GM21786 (cell line): ENCODE results near the gene FAM149A.

Source experiments
- ATAC-seq: cut with Tn5 transposase; IDR thresholded peaks from one replicate; pipeline ENCODE4 v1.9.1; 2021; ENCODE audit not compliant: unreplicated experiment

The FAM149A gene

DNA sequence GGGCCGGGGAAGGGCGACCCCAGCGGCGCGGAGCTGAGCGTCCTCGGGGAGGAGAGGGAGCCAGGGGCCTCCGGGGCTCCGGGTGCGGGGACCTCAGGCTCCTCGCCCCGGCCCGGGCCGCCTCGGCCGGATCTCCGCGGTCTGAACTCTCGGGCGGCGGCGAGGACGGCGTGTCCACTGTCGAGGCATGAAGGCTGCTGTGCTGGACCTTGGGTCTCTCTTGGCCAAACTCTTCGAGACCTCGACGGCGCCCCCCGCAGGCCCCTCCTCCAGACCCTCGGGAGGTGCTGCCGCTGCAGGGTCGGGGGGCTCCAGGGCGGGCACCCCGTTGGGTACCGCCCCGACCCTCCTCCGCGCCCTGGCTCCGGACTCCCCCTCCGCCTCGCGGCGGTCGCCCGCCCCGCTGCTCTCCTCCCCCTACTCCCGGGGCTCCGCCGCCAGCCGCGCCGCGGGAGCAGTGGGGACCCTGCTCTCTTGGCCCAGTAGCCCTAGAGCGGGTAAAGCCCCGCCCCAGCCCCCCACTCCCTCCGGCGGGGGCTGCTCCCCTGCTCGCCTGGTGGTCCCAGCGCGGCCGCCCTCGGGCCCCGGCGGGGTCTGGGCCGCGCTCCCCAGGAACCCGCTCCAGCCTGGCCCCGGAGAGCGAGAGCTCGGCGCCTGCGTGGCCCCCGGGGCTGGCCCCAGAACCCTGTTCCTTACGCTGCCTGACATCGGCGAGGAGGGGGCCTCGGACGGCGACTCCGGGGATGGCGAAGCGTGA lies 564 bp downstream of the FAM149A start:
- peak; percentile 31 for ATAC-seq

DNA sequence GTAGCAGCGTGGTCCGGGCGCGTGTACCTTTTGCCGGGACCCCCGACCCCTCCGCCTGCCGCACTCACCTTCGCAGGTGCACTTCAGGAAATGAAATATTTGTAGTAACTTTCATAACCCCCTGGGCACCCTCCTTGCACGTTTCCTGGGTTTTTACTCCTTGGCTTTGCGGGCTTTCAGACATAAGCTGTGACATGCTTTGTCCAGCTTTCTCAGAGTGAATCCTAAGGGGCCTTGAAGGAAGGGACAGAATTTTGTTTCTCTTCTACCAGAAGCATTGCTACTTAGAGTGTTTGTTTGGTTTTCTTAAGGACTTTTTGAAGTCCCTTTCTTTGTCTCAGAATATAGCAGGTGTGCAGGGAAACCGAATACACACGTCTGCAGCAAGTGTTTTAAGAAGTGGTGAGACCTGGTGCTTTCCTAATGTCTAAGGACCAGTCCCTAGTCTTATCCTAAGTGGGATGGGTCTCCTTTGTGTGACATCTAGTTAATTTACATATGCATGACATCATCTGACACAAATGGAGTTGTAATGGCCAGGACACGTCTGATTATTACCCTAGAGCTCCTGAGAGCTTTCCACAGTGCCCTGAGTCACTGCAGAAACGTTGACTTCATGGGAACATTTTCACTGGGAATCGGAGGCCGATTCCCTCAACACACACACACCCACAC lies 1.3 kb downstream of the FAM149A start:
- peak; percentile 30 for ATAC-seq

DNA sequence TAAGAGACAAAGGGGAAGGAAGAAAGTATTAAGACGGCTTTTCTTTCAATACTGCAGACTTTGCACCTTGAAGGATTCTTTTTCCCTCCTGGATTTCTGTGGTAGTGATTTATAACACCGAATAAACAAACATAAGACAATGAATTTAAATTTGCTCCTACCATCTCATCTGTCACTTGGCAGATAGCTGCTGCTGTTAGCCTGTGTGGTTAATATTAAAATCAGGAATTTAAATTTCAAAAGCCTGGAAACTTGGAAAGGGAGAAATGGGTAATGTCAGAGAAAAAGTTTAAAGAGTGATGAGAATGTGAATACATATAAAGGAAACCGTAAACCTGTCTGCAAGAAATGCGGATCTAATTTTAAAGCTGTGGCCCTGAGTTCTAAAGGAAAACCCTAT lies 3.4 kb downstream of the FAM149A start:
- no peak for ATAC-seq

DNA sequence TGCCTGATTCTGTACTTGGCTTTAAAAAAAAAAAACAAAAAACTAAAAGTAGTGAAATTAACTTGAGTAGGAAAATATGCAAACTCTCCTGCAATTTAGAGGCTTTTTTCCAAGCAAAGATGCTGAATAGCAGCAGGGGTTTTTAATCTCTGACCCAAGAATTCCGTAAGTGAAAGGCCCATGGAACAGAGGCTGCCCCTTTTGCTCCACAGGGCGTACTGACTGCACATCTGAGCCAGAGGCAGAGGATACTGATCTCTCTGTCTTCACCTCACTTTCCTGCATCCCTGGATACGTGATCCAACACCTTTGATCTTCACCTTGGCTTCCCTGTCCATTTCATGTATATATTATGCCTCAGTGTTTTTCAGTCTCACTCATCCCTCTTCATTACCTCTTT lies 3.9 kb downstream of the FAM149A start:
- ATAC-seq, result no peak

DNA sequence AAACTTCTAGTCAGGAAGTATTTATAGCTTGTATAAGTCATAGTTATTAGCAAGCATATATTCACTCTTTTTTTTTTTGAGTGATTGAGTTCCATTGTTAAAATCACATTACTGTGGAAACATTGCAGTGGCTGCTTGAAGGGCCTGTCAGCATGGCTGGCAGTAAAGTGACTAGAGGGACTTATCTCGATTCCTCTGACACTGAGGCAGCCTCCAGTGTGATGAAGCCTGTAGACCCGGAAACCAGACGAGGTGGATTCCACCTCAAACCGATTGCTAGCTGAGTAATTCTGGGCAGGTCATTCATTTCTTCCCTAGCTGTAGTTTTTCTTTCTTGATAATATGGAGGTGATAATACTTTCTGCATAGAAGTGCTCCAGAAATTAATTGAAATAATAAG lies 4.7 kb downstream of the FAM149A start:
- no peak for ATAC-seq

DNA sequence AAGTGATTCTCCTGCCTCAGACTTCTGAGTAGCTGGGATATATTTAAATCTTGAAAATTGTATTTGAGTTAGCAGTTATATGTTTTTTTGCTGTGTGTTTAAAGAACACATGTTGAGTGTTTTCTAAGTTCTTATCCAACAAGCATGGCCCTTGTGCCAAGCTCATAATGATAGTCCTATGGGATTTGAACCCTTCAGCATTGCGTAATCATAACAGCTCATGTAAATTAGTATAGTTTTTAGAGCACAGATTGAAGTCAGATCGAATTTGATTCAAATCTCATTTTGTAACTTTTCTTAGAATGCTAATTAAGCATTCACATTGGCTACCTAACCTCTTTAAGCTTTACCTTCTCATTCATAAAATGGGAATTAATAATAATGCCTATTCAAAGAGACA lies 12.2 kb downstream of the FAM149A start:
- no peak for ATAC-seq

DNA sequence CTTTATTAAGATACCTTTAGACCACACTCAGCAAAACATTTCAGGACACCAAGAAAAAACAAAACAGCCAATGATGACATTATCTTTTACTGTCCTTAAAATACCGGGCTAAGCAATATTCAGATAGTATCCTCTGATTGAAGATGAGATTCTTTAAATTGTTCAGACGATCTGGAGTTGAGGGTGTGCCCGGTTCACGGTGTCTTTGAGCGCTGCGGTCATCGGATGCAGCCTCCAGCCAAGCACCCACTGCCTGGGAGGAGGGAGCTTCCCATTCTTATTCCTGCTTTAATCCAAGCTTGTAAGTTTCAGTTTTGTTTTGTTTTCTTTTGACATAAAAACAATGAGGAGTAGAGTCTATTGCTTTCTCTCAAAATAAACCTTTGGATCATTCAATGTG lies 14.1 kb downstream of the FAM149A start:
- ATAC-seq, result no peak

DNA sequence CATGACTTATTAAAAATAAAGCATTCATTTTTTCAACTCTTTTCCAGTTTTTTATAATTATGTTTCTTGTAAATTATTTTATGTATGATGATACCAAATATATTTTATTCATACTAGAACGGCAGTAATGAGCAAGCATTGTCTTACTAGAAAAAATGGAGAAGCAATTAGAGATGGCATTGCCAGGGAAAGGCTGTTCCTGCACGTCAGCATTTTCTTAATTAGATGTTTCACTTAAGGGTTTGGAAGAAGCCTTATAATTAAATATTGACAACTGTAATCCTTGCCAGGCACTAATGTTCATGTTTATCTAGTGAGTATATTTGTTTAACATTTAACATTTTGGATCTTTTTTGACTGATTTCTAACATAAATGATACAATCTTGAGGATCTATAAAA lies 16.6 kb downstream of the FAM149A start:
- ATAC-seq, result no peak

DNA sequence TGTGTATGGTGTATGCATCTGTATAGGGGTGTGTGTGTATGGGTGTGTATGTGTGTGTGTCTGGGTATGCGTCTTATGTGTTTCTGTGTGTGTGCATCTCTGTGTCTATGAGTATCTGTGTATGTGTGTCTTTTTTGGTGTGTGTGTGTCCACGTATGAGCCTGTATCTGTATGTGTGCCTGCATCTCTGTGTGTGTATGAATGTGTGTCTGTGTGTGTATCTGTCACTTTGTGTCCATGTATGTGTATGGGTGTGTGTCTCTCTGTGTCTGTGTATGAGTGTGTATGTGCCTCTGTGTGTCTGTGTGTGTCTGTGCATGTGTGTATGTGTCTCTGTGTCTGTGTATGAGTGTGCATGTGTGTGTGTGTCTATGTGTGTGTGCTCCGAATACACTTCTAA lies 24.3 kb downstream of the FAM149A start:
- ATAC-seq, result no peak

DNA sequence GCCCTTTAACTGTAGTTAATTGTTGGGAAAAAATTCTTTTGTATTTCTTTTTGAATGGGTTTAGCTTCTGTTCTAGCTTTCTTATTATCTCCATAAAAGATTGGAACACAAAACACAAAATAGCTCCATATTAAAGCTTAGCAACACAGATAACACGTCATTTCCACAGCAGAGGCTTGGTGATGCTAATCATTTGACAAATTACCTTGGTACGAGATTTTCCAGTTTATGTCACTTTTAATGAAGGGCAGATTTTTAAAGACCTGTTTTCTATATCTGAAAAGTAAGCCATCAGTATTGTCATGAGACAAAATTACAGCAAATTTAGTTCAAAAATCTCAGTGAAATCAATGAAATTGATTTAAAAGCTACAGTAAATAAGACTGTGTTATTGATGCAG lies 27.4 kb downstream of the FAM149A start:
- ATAC-seq, result no peak

DNA sequence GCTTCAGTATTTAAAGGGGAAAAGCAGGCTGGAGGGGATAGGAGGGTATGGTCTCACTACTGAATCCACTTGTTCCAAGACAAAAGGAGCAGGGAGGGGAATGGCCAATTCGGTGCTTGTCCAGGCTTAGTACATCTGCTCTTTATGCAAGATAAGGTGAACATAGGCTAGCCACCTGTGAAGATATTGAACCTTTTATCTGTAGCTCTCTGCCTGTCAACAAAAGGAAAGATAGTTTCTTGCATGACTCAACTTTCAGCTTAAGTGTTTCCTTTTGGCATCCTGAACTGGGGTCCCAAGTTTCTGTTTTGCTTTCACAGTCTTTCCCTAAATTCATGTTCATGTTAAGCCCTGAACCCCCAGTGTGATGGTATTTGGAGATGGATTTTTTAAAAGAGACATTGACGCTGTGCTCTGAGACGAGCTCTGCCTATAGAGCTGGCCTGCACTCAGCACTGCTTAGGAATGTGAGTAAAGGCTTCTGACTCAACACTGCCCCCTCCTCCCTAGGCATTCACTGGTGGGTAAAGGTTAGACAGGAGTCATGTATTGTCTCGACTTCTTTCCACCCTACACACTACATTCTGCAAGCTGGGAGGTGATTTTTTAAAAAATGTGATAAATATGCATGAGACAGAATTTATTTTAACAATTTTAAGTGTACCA lies 28.2 kb downstream of the FAM149A start:
- no peak for ATAC-seq

DNA sequence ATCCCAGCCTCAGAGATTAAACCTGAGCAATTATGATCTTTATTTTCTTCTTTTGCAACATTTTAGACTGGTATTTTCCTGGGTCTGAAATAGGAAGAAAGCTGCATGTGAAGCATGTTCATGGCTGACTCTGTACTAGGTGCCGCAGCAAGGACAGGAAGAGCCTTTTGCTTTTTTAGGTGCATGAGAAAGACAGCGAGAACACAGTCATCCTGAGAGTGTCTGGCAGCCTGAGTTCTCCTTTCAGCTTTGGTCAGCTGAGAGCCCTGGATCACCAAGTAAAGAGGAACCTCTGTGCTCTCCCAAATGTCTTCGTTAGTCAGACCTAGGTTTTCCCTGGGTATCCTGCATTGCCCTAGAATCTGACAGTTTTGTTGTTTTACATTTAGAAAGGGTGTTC lies 29.8 kb downstream of the FAM149A start:
- peak; percentile 99 for ATAC-seq

DNA sequence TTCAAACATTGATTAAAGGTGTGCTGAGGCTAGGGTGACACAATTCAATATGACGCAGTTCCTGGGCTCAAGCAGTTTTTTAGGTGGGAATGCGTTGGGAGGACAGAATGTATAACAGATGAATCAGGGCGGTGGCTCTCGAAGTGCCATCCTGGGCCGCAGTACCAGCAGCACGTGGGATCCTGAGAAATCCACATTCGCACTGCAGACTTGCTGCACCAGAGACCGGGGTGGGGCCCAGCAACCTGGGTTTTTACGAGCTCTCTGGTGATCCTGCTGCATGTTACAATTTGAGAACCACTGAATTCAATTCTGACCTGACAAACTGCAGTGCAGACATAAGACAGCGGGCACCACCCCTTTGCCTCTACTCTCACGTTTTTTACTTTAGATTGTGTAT lies 30.4 kb downstream of the FAM149A start:
- ATAC-seq, result no peak

DNA sequence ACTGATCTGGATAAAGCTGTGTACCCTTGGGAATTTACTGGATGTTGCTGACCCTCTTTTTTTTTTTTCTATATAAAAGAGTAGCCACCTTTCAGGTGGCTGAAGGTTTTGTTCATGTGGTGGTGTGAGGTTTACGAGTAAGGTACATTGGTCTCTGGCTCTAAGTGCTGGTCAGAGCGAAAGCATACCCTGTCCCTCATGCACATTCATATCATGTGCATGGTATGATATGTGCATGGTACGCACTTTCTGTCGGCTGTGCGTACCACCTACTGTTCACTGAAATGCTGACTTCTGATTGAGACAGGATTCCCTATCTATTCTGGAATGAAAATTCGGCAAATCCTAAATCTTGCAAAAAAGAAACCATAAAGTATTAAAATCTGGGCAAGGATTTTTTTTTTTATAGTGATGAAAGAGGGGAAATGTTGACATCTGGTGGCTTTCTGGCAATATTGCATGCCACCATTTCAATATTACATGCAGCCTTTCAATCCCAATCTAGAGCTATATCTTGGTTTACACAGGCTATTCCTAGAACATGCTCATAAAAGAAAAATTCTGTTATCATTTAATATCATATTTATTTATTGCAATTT lies 32.8 kb downstream of the FAM149A start:
- ATAC-seq, result peak; percentile 29

DNA sequence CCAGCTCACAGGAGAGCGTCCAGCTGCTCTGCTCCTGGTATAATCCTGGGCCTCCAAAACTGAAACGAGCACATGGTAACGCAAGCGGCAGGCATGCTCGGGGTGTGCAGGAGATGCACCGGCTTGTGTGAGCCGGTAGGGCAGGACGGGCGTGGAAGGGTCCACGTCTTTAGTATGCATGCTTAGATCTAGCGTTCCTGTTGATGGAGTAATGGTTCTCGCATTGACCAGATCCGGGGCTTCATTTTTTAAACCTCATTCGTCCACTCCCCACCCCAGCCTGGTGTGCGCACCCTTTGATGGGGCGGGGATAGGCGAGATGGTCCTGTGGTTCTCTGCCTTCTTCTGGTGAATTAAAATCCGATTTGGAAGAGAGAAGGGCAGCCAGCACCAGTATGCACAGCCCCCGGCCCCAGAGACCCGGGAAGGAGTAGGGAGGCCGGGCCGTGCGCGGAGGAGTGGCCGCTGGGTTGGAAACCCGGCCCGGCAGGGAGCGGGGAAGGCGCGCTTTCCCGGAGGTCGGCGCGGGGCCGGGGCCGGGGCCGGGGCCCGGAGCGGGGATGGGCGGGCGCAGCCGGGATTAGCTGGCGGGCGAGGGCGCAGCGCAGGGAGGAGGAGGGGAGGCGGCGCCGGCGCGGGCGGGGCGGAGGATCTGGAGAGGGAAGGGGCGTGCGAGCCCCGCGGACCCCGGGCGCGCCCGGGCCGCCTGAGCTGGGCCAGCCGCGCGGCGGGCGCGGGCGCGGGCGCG lies 39.9 kb downstream of the FAM149A start:
- ATAC-seq, result peak; percentile 33

DNA sequence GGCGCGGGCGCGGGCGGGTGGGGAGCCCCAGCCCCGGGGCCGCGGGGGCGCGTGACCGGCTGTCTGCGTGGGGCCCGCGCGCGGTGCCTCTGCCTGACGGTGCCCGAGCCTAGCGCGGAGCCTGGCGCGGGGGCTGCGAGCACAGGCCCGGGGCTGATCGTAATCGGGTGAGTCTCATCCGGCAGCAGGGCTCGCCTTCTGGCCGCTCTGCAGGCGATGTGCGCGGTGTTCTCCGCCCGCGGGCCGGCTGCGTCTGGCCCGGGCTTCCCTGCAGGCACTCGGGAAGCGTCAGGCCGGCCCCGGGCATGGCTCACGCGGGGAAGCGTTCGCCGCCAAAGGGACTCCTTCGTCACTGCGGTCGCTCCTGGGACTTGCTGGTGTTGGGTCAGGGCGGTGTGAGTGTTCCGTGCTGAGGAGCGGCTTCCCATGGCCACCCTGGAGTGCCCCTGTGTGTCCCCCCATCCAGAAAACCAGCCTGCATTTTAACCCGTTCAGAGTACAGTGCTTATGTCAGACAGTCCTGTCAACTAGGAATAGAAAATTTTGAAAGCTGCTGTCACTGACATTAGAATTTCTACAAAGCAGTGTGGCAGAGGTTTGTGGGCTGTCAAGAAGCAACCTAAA lies 40.6 kb downstream of the FAM149A start:
- peak; percentile 32 for ATAC-seq

DNA sequence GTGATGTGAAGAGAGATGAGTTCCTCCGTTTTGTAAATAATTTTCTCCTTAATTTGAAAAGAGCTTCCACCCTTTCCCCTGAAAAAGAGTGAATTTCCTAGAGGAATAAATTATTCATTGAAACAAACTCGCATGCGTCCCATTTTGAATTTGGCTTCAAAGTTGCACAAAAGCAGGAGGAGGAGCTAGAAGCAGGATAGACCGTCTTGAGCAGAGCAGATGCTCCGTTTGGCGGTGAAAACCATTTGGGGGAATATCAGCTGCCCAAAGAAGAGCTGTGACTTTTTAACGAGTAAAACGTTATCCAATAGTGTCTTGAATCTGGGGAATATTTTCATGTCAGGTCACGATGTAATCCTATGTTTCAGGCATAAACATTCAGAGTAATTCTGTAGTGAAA lies 42.0 kb downstream of the FAM149A start:
- no peak for ATAC-seq

DNA sequence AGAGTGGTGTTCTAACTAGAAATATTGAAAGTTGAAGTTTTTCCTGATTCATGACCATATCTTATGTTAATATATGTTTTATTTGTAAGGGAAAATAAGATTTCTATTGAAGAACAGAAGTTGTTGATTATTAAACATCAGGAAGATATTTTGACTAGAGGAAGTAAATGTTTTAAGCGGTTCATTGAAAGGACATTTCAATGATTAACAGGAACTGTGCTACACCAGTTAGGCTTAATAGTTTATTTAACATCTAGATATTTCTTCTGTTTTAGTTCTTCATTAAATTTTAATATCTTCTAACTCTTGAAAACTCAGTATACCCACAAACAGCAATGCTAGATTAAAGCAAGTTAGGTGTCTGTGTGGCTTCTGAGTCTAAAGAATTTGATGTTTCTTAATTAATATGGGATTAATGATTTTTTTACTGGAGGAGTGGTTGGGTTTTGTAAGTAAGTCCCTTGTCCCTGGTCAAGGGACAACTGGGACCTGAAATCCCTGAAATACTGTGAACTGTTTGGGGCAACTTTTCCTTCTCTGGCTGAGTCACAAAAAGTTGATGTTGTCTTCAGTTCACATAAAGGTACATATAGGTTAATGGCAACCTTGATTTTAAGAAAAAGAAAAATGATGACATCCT lies 44.0 kb downstream of the FAM149A start:
- ATAC-seq, result no peak

DNA sequence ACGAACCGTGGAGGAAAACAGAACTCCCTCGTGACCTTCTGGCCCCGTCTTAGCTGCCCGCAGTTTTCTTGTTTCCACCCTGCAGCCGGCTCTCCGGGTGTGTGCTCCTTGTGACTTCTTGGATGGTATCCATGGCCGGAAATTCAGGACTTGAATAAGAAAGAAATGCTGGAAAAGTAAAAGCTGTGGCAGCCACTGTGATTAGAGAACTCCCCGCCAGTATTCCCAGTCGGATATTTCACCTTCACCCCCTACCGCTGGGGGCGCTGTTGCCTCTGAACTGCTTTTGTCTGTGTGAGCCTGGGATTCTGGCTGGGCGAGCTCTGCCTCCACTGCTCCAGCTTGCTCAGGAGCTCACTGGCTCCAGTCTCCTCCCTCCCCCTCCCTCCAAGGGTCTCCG lies 45.4 kb downstream of the FAM149A start:
- ATAC-seq, result no peak

DNA sequence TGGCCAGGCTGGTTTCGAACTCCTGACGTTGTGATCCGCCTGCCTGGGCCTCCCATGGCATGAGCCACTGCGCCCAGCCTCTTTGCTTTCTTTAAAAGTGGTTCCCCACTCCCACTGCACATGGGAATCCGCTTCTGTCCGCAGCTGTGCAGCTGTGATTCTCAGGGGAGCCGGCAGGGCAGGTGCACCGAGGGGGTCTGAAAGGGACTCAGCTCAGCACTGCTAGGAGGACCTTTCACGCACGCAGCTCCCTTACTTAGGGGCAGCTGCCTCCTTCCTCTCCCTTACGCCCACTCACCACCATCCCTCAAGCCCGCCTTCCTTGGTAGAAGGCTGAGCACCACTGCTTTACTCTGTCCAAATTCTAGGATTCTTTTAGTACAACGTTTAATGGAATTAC lies 46.4 kb downstream of the FAM149A start:
- no peak for ATAC-seq
